GM12878 (cell line): ENCODE data around the gene RACK1. TPM values are rescaled to one million over a fixed set of nuclear protein-coding genes. Genes with fewer than 3 reads are reported as not detected.

Source experiments
- ATAC-seq: fragments of 200-7000 bp; cut with Tn5 transposase; 3 replicates; pipeline ENCODE4 v1.9.1; 2020; ENCODE audit warnings: mild to moderate bottlenecking, moderate library complexity
- BruUV-seq: library from RNA; stranded (reverse); fragments of 400-500 nt; replicated peaks from 2 replicates; lab custom pipeline; 2021; lab: Mats Ljungman, UMichigan
- CTCF ChIA-PET: fragments of 300-600 bp; sonication (Branson Sonifier 250); formaldehyde crosslinking; extraction: SDS; loops from one replicate; lab custom pipeline; 2021; ENCODE audit warnings: inconsistent platforms; lab: Yijun Ruan, JAX
- POLR2A ChIA-PET: fragments of 350-600 bp; formaldehyde crosslinking; extraction: SDS; loops from one replicate; lab custom pipeline; 2021; ENCODE audit warnings: inconsistent platforms; lab: Charles Lee
- RAD21 ChIA-PET: fragments of 300-600 bp; sonication (Branson Sonifier 250); formaldehyde crosslinking; loops from one replicate; lab custom pipeline; 2023; ENCODE audit warnings: antibody characterized with exemption; ENCODE audit not compliant: unreplicated experiment; lab: Charles Lee
- SMC1A ChIA-PET: fragments of 300-600 bp; sonication (Branson Sonifier 250); formaldehyde crosslinking; loops from one replicate; lab custom pipeline; 2023; ENCODE audit not compliant: unreplicated experiment, uncharacterized antibody; lab: Charles Lee
- DNase-seq: peaks from one replicate; pipeline ENCODE4 v3.0.0-alpha.2; 2011; ENCODE audit warnings: low read depth, low spot score
- FAIRE-seq: peaks from 3 replicates; lab custom pipeline; 2011; peaks lifted over from hg19 to GRCh38; lab: Jason Lieb, UNC
- H2AFZ ChIP-seq: 2 replicates; pipeline ENCODE4 v1.6.0; 2011; ENCODE audit warnings: low read depth, low read length, control low read depth; ENCODE audit not compliant: control insufficient read depth
- H3K27ac ChIP-seq: 2 replicates; pipeline ENCODE4 v1.5.1; 2011; ENCODE audit warnings: control low read depth; ENCODE audit not compliant: control insufficient read depth, insufficient read depth
- H3K27me3 ChIP-seq, 2 experiments: replicated peaks in 1 of 2; 2 replicates each; pipeline versions ENCODE4 v1.6.0 to v1.6.1; 2011; ENCODE audit warnings: low read length in 1 of 2; ENCODE audit not compliant: control insufficient read depth in 2 of 2, insufficient read depth in 2 of 2
- H3K36me3 ChIP-seq, 2 experiments: 2 replicates each; pipeline ENCODE4 v1.5.1; 2011; ENCODE audit warnings: low read length in 1 of 2; ENCODE audit not compliant: control insufficient read depth in 2 of 2, insufficient read depth in 2 of 2
- H3K4me1 ChIP-seq: 2 replicates; pipeline ENCODE4 v1.6.1; 2011; ENCODE audit warnings: mild to moderate bottlenecking, low read length, moderate library complexity, mixed read lengths; ENCODE audit not compliant: control insufficient read depth, insufficient read depth
- H3K4me2 ChIP-seq: 2 replicates; pipeline ENCODE4 v1.6.0; 2011; ENCODE audit warnings: control low read depth; ENCODE audit not compliant: control insufficient read depth, insufficient read depth
- H3K4me3 ChIP-seq: fragments of 200-600 bp; sonication (generic); 2 replicates; pipeline ENCODE4 v1.5.1; 2016
- H3K79me2 ChIP-seq: 2 replicates; pipeline ENCODE4 v1.6.0; 2011; ENCODE audit warnings: low read length; ENCODE audit not compliant: control insufficient read depth, insufficient read depth
- H3K9ac ChIP-seq: 2 replicates; pipeline ENCODE4 v1.8.0; 2011; ENCODE audit warnings: low read length, control low read depth, mixed read lengths; ENCODE audit not compliant: control insufficient read depth, insufficient read depth
- H3K9me3 ChIP-seq: replicated peaks from 3 replicates; pipeline ENCODE4 v1.5.1; 2011; ENCODE audit warnings: mild to moderate bottlenecking, low read length; ENCODE audit not compliant: control insufficient read depth, insufficient read depth
- H4K20me1 ChIP-seq: 2 replicates; pipeline ENCODE4 v1.6.0; 2011; ENCODE audit not compliant: control insufficient read depth, insufficient read depth
- BCL11A ChIP-seq: IDR thresholded peaks from 2 replicates; pipeline ENCODE4 v1.6.1; 2011; ENCODE audit warnings: low read depth, low read length
- EED ChIP-seq: sonication (generic); IDR thresholded peaks from 2 replicates; pipeline ENCODE4 v1.6.1; 2016; ENCODE audit warnings: antibody characterized with exemption, low read depth
- EP300 ChIP-seq, 2 experiments: fragments of 150-350 bp in 1 of 2; IDR thresholded peaks; 2 replicates each; pipeline ENCODE4 v1.6.1; 2011 to 2012; ENCODE audit warnings: low read depth in 2 of 2, low read length in 2 of 2, borderline replicate concordance in 1 of 2, improper control_type of control experiment in 1 of 2, inconsistent platforms in 1 of 2; ENCODE audit not compliant: control insufficient read depth in 1 of 2
- RB1 ChIP-seq: fragments of 450-650 bp; formaldehyde crosslinking; IDR thresholded peaks from 2 replicates; pipeline ENCODE4 v1.6.1; 2017; ENCODE audit warnings: mild to moderate bottlenecking, borderline replicate concordance
- RBBP5 ChIP-seq: fragments of 200-600 bp; sonication (generic); conservative IDR thresholded peaks from 2 replicates; pipeline ENCODE4 v1.6.1; 2016
- SMAD1 ChIP-seq: fragments of 450-650 bp; IDR thresholded peaks from 2 replicates; pipeline ENCODE4 v1.6.1; 2018; ENCODE audit warnings: mild to moderate bottlenecking, low read depth; ENCODE audit not compliant: partially characterized antibody
- SUPT20H ChIP-seq: IDR thresholded peaks from 2 replicates; pipeline ENCODE4 v1.6.1; 2011; ENCODE audit warnings: low read depth, mild to moderate bottlenecking, low read length, moderate library complexity, borderline replicate concordance; ENCODE audit not compliant: control insufficient read depth
- TCF7 ChIP-seq: IDR thresholded peaks from 2 replicates; pipeline ENCODE4 v1.6.1; 2014; ENCODE audit warnings: antibody characterized with exemption, borderline replicate concordance
- YBX1 ChIP-seq: fragments of 450-650 bp; IDR thresholded peaks from 2 replicates; pipeline ENCODE4 v1.6.1; 2016; ENCODE audit warnings: antibody characterized with exemption
- WGBS: methylation state at CpG from one replicate; pipeline ENCODE4 v1.1.6; 2016; ENCODE audit warnings: low lambda C conversion rate; ENCODE audit not compliant: insufficient replicate concordance, insufficient coverage; ENCODE audit errors: missing lambda C conversion rate; 5-methylcytosine and 5-hydroxymethylcytosine counted together
- in situ Hi-C: fragments of 300-500 bp; cut with MboI; formaldehyde crosslinking; loops from 9 replicates; pipeline ENCODE4 v1.14.3; 2018; ENCODE audit warnings: mixed read lengths
- intact Hi-C: fragments of 100-400 bp; cut with micrococcal nuclease; formaldehyde crosslinking; loops from one replicate; pipeline ENCODE4 v1.14.2; 2022; ENCODE audit not compliant: unreplicated experiment
- polyA plus RNA-seq, 11 experiments: library from polyadenylated mRNA; depleted of rRNA in 4 of 11; unstranded in 6 of 11; stranded (reverse) in 5 of 11; fragments of >200 nt; fragmentation: Nextera tagmentation in 4 of 11; fragmentation: Illumina TruSeq in 1 of 11; extraction: Ambion mirVana in 4 of 11; extraction: Trizol in 1 of 11; gene quantifications; 1 replicate in 1 of 11; 2 replicates in 10 of 11; pipeline versions ENCODE4 v1.2.1 to v1.2.3, GENCODE V29; 2011 to 2016; ENCODE audit warnings: inconsistent platforms in 2 of 11, missing spikeins in 2 of 11, low read depth in 1 of 11
- total RNA-seq, 4 experiments: library from RNA; depleted of rRNA in 3 of 4; stranded (reverse); fragments of >200 nt in 3 of 4; fragmentation: Illumina TruSeq in 1 of 4; extraction: Trizol in 1 of 4; gene quantifications; 2 replicates each; pipeline versions ENCODE4 v1.2.1 to v1.2.3, GENCODE V29; 2013 to 2021
- TF ChIP-seq, protein P1 (sequence below): IDR thresholded peaks from 2 replicates; pipeline ENCODE4 v1.6.1; 2012; ENCODE audit warnings: improper control_type of control experiment, low read depth, low read length; ENCODE audit not compliant: insufficient replicate concordance
- TF ChIP-seq, protein P2 (sequence below): IDR thresholded peaks from 2 replicates; pipeline ENCODE4 v1.6.1; 2012; ENCODE audit warnings: mild to moderate bottlenecking, low read depth, low read length

Gene RACK1
- total and polyA plus RNA-seq, 10 of the 15 experiments (the other 5 are each of a cell fraction or from before 2014, with no cell fraction given), result 1,365 to 6,584 (median 4,167) TPM

DNA sequence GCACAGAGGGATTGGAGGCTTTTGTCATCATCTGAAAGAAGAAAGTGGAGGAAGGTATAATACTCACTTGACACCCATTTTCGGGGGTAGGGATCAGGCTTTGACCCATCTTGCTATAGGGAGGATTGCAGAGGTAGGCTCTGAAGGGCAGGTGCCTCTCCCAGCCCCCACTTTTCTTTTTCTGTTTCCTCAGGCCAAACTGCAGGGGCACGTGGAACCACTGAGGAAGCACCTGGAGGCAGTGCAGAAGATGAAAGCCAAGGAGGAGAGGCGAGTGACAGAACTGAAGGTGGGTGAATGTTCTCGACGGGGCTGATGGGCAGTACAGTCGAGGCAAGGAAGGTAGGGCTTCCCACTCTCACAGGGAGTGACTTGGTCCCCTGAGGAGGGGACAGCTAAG, 13.2 kb downstream of the RACK1 start:
- SMC1A ChIA-PET, result no interaction called here
- CTCF ChIA-PET, result interaction anchor here (1.2 kb wide), 1 partner anchor 8 kb away, joined by 3 read pairs; no protein-coding TSS in a partner anchor
- H2AFZ ChIP-seq, result no peak overlapping the region
- ATAC-seq (no peak), DNase-seq (no peak), FAIRE-seq (no peak)
- intact Hi-C loops, result no loop called here
- H3K27ac ChIP-seq, result no peak overlapping the region
- H3K27me3 ChIP-seq, result no peaks in the 10 kb centered on the region
- no peak overlapping the region for H3K4me2 ChIP-seq
- WGBS, result 31% methylated on average over 6 of the region's 6 CpGs
- POLR2A ChIA-PET, result no interaction called here
- no peak overlapping the region for H3K9ac ChIP-seq
- H3K4me3 ChIP-seq, result no peak overlapping the region
- no peaks in the 10 kb centered on the region for H3K9me3 ChIP-seq
- no peaks in the 10 kb centered on the region for H4K20me1 ChIP-seq
- RAD21 ChIA-PET, result no interaction called here
- in situ Hi-C loops, result no loop called here
- H3K79me2 ChIP-seq, result peaks cover 6% of the 10 kb centered on the region
- H3K36me3 ChIP-seq, result peaks cover 0 to 23% of the 10 kb centered on the region in 2 experiments; a peak in 3 of 4 replicates
- BruUV-seq, result no TSS peak
- peaks cover 2% of the 10 kb centered on the region for H3K4me1 ChIP-seq
- no peak for TF ChIP-seq RBBP5
- no peak for TF ChIP-seq EP300 (IDR thresholded peaks at IDR 0.05; ENCODE audit: borderline replicate concordance in 1 of 2, control insufficient read depth in 1 of 2, low read depth in 2 of 2, low read length in 2 of 2)
- TF ChIP-seq, protein P1, sequence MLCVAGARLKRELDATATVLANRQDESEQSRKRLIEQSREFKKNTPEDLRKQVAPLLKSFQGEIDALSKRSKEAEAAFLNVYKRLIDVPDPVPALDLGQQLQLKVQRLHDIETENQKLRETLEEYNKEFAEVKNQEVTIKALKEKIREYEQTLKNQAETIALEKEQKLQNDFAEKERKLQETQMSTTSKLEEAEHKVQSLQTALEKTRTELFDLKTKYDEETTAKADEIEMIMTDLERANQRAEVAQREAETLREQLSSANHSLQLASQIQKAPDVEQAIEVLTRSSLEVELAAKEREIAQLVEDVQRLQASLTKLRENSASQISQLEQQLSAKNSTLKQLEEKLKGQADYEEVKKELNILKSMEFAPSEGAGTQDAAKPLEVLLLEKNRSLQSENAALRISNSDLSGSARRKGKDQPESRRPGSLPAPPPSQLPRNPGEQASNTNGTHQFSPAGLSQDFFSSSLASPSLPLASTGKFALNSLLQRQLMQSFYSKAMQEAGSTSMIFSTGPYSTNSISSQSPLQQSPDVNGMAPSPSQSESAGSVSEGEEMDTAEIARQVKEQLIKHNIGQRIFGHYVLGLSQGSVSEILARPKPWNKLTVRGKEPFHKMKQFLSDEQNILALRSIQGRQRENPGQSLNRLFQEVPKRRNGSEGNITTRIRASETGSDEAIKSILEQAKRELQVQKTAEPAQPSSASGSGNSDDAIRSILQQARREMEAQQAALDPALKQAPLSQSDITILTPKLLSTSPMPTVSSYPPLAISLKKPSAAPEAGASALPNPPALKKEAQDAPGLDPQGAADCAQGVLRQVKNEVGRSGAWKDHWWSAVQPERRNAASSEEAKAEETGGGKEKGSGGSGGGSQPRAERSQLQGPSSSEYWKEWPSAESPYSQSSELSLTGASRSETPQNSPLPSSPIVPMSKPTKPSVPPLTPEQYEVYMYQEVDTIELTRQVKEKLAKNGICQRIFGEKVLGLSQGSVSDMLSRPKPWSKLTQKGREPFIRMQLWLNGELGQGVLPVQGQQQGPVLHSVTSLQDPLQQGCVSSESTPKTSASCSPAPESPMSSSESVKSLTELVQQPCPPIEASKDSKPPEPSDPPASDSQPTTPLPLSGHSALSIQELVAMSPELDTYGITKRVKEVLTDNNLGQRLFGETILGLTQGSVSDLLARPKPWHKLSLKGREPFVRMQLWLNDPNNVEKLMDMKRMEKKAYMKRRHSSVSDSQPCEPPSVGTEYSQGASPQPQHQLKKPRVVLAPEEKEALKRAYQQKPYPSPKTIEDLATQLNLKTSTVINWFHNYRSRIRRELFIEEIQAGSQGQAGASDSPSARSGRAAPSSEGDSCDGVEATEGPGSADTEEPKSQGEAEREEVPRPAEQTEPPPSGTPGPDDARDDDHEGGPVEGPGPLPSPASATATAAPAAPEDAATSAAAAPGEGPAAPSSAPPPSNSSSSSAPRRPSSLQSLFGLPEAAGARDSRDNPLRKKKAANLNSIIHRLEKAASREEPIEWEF, result no peak
- no peak for TF ChIP-seq RB1
- no peak for TF ChIP-seq TCF7
- TF ChIP-seq EED, result no peak
- TF ChIP-seq, protein P2, sequence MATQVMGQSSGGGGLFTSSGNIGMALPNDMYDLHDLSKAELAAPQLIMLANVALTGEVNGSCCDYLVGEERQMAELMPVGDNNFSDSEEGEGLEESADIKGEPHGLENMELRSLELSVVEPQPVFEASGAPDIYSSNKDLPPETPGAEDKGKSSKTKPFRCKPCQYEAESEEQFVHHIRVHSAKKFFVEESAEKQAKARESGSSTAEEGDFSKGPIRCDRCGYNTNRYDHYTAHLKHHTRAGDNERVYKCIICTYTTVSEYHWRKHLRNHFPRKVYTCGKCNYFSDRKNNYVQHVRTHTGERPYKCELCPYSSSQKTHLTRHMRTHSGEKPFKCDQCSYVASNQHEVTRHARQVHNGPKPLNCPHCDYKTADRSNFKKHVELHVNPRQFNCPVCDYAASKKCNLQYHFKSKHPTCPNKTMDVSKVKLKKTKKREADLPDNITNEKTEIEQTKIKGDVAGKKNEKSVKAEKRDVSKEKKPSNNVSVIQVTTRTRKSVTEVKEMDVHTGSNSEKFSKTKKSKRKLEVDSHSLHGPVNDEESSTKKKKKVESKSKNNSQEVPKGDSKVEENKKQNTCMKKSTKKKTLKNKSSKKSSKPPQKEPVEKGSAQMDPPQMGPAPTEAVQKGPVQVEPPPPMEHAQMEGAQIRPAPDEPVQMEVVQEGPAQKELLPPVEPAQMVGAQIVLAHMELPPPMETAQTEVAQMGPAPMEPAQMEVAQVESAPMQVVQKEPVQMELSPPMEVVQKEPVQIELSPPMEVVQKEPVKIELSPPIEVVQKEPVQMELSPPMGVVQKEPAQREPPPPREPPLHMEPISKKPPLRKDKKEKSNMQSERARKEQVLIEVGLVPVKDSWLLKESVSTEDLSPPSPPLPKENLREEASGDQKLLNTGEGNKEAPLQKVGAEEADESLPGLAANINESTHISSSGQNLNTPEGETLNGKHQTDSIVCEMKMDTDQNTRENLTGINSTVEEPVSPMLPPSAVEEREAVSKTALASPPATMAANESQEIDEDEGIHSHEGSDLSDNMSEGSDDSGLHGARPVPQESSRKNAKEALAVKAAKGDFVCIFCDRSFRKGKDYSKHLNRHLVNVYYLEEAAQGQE, result no peak
- no peak for TF ChIP-seq SMAD1
- no peak for TF ChIP-seq SUPT20H
- TF ChIP-seq YBX1, result no peak
- no peak for TF ChIP-seq BCL11A
